Activated CD8-positive, alpha-beta memory T cell treated with anti-CD3 and anti-CD28 coated beads, Interleukin-2, amount 10 ng/mL, durations not matched to agents 7 days and 5 days (primary cell): ENCODE results near the gene POGZ. TPM values are rescaled to one million over a fixed set of nuclear protein-coding genes. Genes with fewer than 3 reads are reported as not detected.
"Not testable (repeated sequence)": the region's sequence is repeated elsewhere in the genome, so short reads cannot be mapped to it uniquely, and the experiment has no call there.

Experiments used
- ATAC-seq: fragments of 150-1000 bp; cut with Tn5 transposase; one replicate; pipeline ENCODE4 v1.10.0; 2021; ENCODE audit warnings: moderate library complexity
- CTCF ChIA-PET: fragments of 350-600 bp; sonication (Branson Sonifier 250); formaldehyde crosslinking; loops from one replicate; lab custom pipeline; 2021; ENCODE audit warnings: antibody characterized with exemption; lab: Charles Lee
- DNase-seq: peaks from one replicate; pipeline ENCODE4 v3.0.0-alpha.2; 2020
- H3K27ac Mint-ChIP-seq: one replicate; pipeline ENCODE4 v1.8.0; 2021; ENCODE audit warnings: mild to moderate bottlenecking, mixed read lengths
- H3K27me3 Mint-ChIP-seq: one replicate; pipeline ENCODE4 v1.8.0; 2021; ENCODE audit warnings: mixed read lengths
- H3K36me3 Mint-ChIP-seq: one replicate; pipeline ENCODE4 v1.8.0; 2021; ENCODE audit warnings: mild to moderate bottlenecking, mixed read lengths
- H3K4me1 Mint-ChIP-seq: one replicate; pipeline ENCODE4 v1.8.0; 2021; ENCODE audit warnings: mixed read lengths
- H3K4me3 Mint-ChIP-seq: one replicate; pipeline ENCODE4 v1.8.0; 2021; ENCODE audit warnings: mild to moderate bottlenecking, moderate library complexity, mixed read lengths
- H3K9me3 Mint-ChIP-seq: one replicate; pipeline ENCODE4 v1.8.0; 2022; ENCODE audit warnings: low read depth, mixed read lengths
- total RNA-seq, 2 experiments: library from RNA; stranded (reverse); gene quantifications; one replicate each; pipeline ENCODE4 v1.2.3, GENCODE V29; 2021

POGZ gene
- total RNA-seq, 2 experiments from 2014 or later: 79.6 to 83.5 TPM

GRCh38 chr1:151403612-151404011 lies 55.7 kb downstream of the POGZ start:
- Mint-ChIP-seq H3K36me3 (peaks cover 52% of the 10 kb centered on the region), H3K4me1 (peaks cover 30% of the 10 kb centered on the region), H3K27ac (no peak overlapping the region), H3K4me3 (no peak overlapping the region), H3K9me3 (no peaks in the 10 kb centered on the region), H3K27me3 (no peaks in the 10 kb centered on the region)
- ATAC-seq (no peak), DNase-seq (no peak)
- CTCF ChIA-PET: interaction anchor here (1.3 kb wide), 1 partner anchor 123 kb away, joined by 3 read pairs; no protein-coding TSS in a partner anchor

- no peaks in the 10 kb centered on the region for H3K27me3 Mint-ChIP-seq
- H3K9me3 Mint-ChIP-seq: no peaks in the 10 kb centered on the region
- DNase-seq (no peak), ATAC-seq (no peak)
- peak overlapping the region; percentile 61 for H3K27ac Mint-ChIP-seq
- CTCF ChIA-PET: interaction anchor here (1.2 to 1.3 kb wide), 2 partner anchors 62 to 122 kb away, joined by 3 to 4 read pairs; no protein-coding TSS in a partner anchor
- peaks cover 50% of the 10 kb centered on the region for H3K36me3 Mint-ChIP-seq
- H3K4me3 Mint-ChIP-seq: no peak overlapping the region
- peaks cover 34% of the 10 kb centered on the region for H3K4me1 Mint-ChIP-seq
Measured at GRCh38 chr1:151402764-151403163, 56.5 kb downstream of the POGZ start.

GRCh38 chr1:151401860-151402259 lies 57.4 kb downstream of the POGZ start:
- DNase-seq (no peak), ATAC-seq (no peak)
- Mint-ChIP-seq H3K27me3 (no peaks in the 10 kb centered on the region), H3K36me3 (peaks cover 44% of the 10 kb centered on the region), H3K9me3 (no peaks in the 10 kb centered on the region), H3K4me1 (peaks cover 34% of the 10 kb centered on the region), H3K4me3 (no peak overlapping the region), H3K27ac (peak overlapping the region; percentile 8)
- CTCF ChIA-PET: interaction anchor here (1.2 kb wide), 1 partner anchor 61 kb away, joined by 4 read pairs; no protein-coding TSS in a partner anchor

GRCh38 chr1:151401125-151401788 lies 58.0 kb downstream of the POGZ start:
- Mint-ChIP-seq H3K36me3 (peaks cover 41% of the 10 kb centered on the region), H3K4me1 (peaks cover 34% of the 10 kb centered on the region), H3K4me3 (peak overlapping the region; percentile 83), H3K27me3 (no peaks in the 10 kb centered on the region), H3K27ac (no peak overlapping the region), H3K9me3 (no peaks in the 10 kb centered on the region)
- no peak for ATAC-seq
- DNase-seq: no peak
- CTCF ChIA-PET: no interaction called here

- H3K9me3 Mint-ChIP-seq: no peaks in the 10 kb centered on the region
- ATAC-seq (peak; percentile 93), DNase-seq (peak; percentile 91)
- H3K27me3 Mint-ChIP-seq: no peaks in the 10 kb centered on the region
- H3K27ac Mint-ChIP-seq: peak within 1 kb of the TSS; percentile 96
- CTCF ChIA-PET: interaction anchor here (1.1 to 1.9 kb wide), 7 partner anchors 11 to 163 kb away, joined by 3 to 6 read pairs (median 3); no protein-coding TSS in a partner anchor
- peaks cover 33% of the 10 kb centered on the region for H3K4me1 Mint-ChIP-seq
- H3K36me3 Mint-ChIP-seq: peaks cover 31% of the 10 kb centered on the region
- peak within 1 kb of the TSS; percentile 83 for H3K4me3 Mint-ChIP-seq
Measured at GRCh38 chr1:151399324-151400171, 59.7 kb downstream of the POGZ start, which contains the start of gene PSMB4. Gene PSMB4 (plus strand): TSS chr1:151399573. CDS start chr1:151399588, 15 bp downstream.

GRCh38 chr1:151396265-151396664 lies 63.0 kb downstream of the POGZ start:
- H3K9me3 Mint-ChIP-seq, CTCF ChIA-PET, DNase-seq, ATAC-seq, H3K4me3 Mint-ChIP-seq, H3K27ac Mint-ChIP-seq: not testable (repeated sequence)
- peaks cover 23% of the 10 kb centered on the region for H3K4me1 Mint-ChIP-seq
- peaks cover 14% of the 10 kb centered on the region for H3K27me3 Mint-ChIP-seq
- H3K36me3 Mint-ChIP-seq: peaks cover 16% of the 10 kb centered on the region

GRCh38 chr1:151393583-151393982 lies 65.7 kb downstream of the POGZ start:
- ATAC-seq: no peak
- peaks cover 14% of the 10 kb centered on the region for H3K27me3 Mint-ChIP-seq
- peaks cover 5% of the 10 kb centered on the region for H3K4me1 Mint-ChIP-seq
- H3K9me3 Mint-ChIP-seq: no peaks in the 10 kb centered on the region
- CTCF ChIA-PET: interaction anchor here (0.6 kb wide), 1 partner anchor 140 kb away, joined by 4 read pairs; no protein-coding TSS in a partner anchor
- DNase-seq: no peak
- no peak overlapping the region for H3K27ac Mint-ChIP-seq
- no peaks in the 10 kb centered on the region for H3K36me3 Mint-ChIP-seq
- H3K4me3 Mint-ChIP-seq: no peak overlapping the region

GRCh38 chr1:151391079-151391563 lies 68.2 kb downstream of the POGZ start:
- no peaks in the 10 kb centered on the region for H3K9me3 Mint-ChIP-seq
- H3K4me1 Mint-ChIP-seq: no peaks in the 10 kb centered on the region
- ATAC-seq (no peak), DNase-seq (no peak)
- H3K4me3 Mint-ChIP-seq: no peak overlapping the region
- no peak overlapping the region for H3K27ac Mint-ChIP-seq
- peaks cover 14% of the 10 kb centered on the region for H3K27me3 Mint-ChIP-seq
- CTCF ChIA-PET: interaction anchor here (1.4 kb wide), 1 partner anchor 50 kb away, joined by 3 read pairs; no protein-coding TSS in a partner anchor
- no peaks in the 10 kb centered on the region for H3K36me3 Mint-ChIP-seq

- H3K4me1 Mint-ChIP-seq, ATAC-seq, H3K27ac Mint-ChIP-seq, CTCF ChIA-PET, H3K9me3 Mint-ChIP-seq, DNase-seq, H3K4me3 Mint-ChIP-seq, H3K36me3 Mint-ChIP-seq: not testable (repeated sequence)
- H3K27me3 Mint-ChIP-seq: peaks cover 14% of the 10 kb centered on the region
Measured at GRCh38 chr1:151390221-151391078, 68.8 kb downstream of the POGZ start.

GRCh38 chr1:151386002-151386401 lies 73.3 kb downstream of the POGZ start:
- no peak for ATAC-seq
- H3K4me3 Mint-ChIP-seq: no peak overlapping the region
- H3K27me3 Mint-ChIP-seq: no peaks in the 10 kb centered on the region
- no peaks in the 10 kb centered on the region for H3K36me3 Mint-ChIP-seq
- no peak for DNase-seq
- CTCF ChIA-PET: interaction anchor here (2.3 kb wide), 1 partner anchor 45 kb away, joined by 6 read pairs; no protein-coding TSS in a partner anchor
- H3K4me1 Mint-ChIP-seq: no peaks in the 10 kb centered on the region
- H3K27ac Mint-ChIP-seq: no peak overlapping the region
- no peaks in the 10 kb centered on the region for H3K9me3 Mint-ChIP-seq

- DNase-seq (no peak), ATAC-seq (no peak)
- Mint-ChIP-seq H3K9me3 (no peaks in the 10 kb centered on the region), H3K27me3 (no peaks in the 10 kb centered on the region), H3K4me3 (no peak overlapping the region), H3K36me3 (no peaks in the 10 kb centered on the region), H3K27ac (no peak overlapping the region), H3K4me1 (no peaks in the 10 kb centered on the region)
- CTCF ChIA-PET: interaction anchor here (2.3 kb wide), 1 partner anchor 44 kb away, joined by 6 read pairs; no protein-coding TSS in a partner anchor
Measured at GRCh38 chr1:151384584-151384983, 74.7 kb downstream of the POGZ start.

GRCh38 chr1:151377150-151377884 lies 82.0 kb downstream of the POGZ start:
- no peaks in the 10 kb centered on the region for H3K9me3 Mint-ChIP-seq
- no peak for ATAC-seq
- no peak for DNase-seq
- H3K27ac Mint-ChIP-seq: no peak overlapping the region
- H3K4me3 Mint-ChIP-seq: no peak overlapping the region
- H3K36me3 Mint-ChIP-seq: no peaks in the 10 kb centered on the region
- no peaks in the 10 kb centered on the region for H3K4me1 Mint-ChIP-seq
- CTCF ChIA-PET: no interaction called here
- peaks cover 9% of the 10 kb centered on the region for H3K27me3 Mint-ChIP-seq
